BJ (cell line): ENCODE data around the gene KRT76. TPM values are rescaled to one million over a fixed set of nuclear protein-coding genes. Genes with fewer than 3 reads are reported as not detected.

Experiments used
- CTCF ChIA-PET: fragments of 350-600 bp; formaldehyde crosslinking; extraction: SDS; loops from one replicate; lab custom pipeline; 2021; ENCODE audit warnings: antibody characterized with exemption, inconsistent platforms; lab: Yijun Ruan, JAX
- POLR2A ChIA-PET: fragments of 300-600 bp; sonication (Branson Sonifier 250); formaldehyde crosslinking; extraction: SDS; loops from one replicate; lab custom pipeline; 2021; ENCODE audit warnings: antibody characterized with exemption; lab: Charles Lee
- DNase-seq: peaks from one replicate; pipeline ENCODE4 v3.0.0-alpha.2; 2011; ENCODE audit warnings: low read depth
- H3K27me3 ChIP-seq: 2 replicates; pipeline ENCODE4 v1.6.0; 2011; ENCODE audit warnings: low read length; ENCODE audit not compliant: control insufficient read depth, insufficient read depth
- H3K36me3 ChIP-seq: 2 replicates; pipeline ENCODE4 v1.5.1; 2011; ENCODE audit warnings: low read length; ENCODE audit not compliant: control insufficient read depth, insufficient read depth
- H3K4me3 ChIP-seq: 2 replicates; pipeline ENCODE4 v1.5.1; 2011; ENCODE audit warnings: low read depth, mild to moderate bottlenecking, control low read depth, low read length
- CTCF ChIP-seq: IDR thresholded peaks from 2 replicates; pipeline ENCODE4 v1.5.1; 2011; ENCODE audit warnings: low read depth, mild to moderate bottlenecking, control low read depth, inconsistent platforms, low read length, moderate library complexity; ENCODE audit not compliant: insufficient read depth
- polyA plus RNA-seq: library from polyadenylated mRNA; depleted of rRNA; stranded (reverse); fragments of >200 nt; gene quantifications from 2 replicates; pipeline ENCODE4 v1.2.3, GENCODE V29; 2011

KRT76 gene
- polyA plus RNA-seq, 1 experiment: not detected

GRCh38 chr12:52788192-52788875, 11.2 kb upstream of the KRT76 start:
- no peak for TF ChIP-seq CTCF
- DNase-seq: no peak
- peaks cover 30% of the 10 kb centered on the region for H3K27me3 ChIP-seq
- POLR2A ChIA-PET: no interaction called here
- no peaks in the 10 kb centered on the region for H3K36me3 ChIP-seq
- CTCF ChIA-PET: interaction anchor here (1.4 kb wide), 1 partner anchor 12 kb away, joined by 3 read pairs; no protein-coding TSS in a partner anchor
- H3K4me3 ChIP-seq: no peak overlapping the region

- no peak for TF ChIP-seq CTCF
- peaks cover 30% of the 10 kb centered on the region for H3K27me3 ChIP-seq
- no peaks in the 10 kb centered on the region for H3K36me3 ChIP-seq
- CTCF ChIA-PET: no interaction called here
- POLR2A ChIA-PET: no interaction called here
- no peak for DNase-seq
- no peak overlapping the region for H3K4me3 ChIP-seq
Measured at GRCh38 chr12:52787324-52788191, 10.4 kb upstream of the KRT76 start.

- Histone ChIP-seq H3K27me3 (peaks cover 24% of the 10 kb centered on the region), H3K4me3 (no peak overlapping the region), H3K36me3 (no peaks in the 10 kb centered on the region)
- no peak for DNase-seq
- ChIA-PET POLR2A (no interaction called here), CTCF (no interaction called here)
- no peak for TF ChIP-seq CTCF
Measured at GRCh38 chr12:52784909-52785308, 7.8 kb upstream of the KRT76 start.

GRCh38 chr12:52783563-52784316, 6.6 kb upstream of the KRT76 start:
- peaks cover 17% of the 10 kb centered on the region for H3K27me3 ChIP-seq

More at GRCh38 chr12:52783563-52784316, 6.6 kb upstream of the KRT76 start:
- H3K4me3 ChIP-seq: no peak overlapping the region
- no peak for TF ChIP-seq CTCF
- CTCF ChIA-PET: no interaction called here
- no peak for DNase-seq
- no peaks in the 10 kb centered on the region for H3K36me3 ChIP-seq
- POLR2A ChIA-PET: no interaction called here
